ENCODE data around the gene OXSR1.

DNA sequence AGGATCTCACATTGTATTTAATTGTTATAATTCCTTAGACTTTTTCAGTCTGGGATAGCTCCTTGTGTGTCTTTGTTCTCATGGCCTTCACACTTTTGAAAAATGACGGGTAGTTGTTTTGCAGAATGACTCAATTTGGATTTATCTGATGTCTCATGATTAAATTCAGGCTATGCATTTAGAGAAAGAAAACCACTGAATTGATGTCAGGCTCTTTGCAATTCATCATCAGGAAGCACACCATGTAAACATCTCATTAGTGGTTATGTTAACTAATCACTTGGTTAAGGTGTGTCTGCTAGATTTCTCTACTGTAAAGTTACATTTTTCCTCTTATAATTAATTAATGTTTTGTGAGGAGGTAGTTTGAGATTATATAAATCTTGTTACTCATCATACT, 92.2 kb downstream of the OXSR1 start:
- TF ChIP-seq YY1 (IDR thresholded peaks at IDR 0.05; ENCODE audit: insufficient read depth, insufficient read length) (no peak), ZNF274 (IDR thresholded peaks at IDR 0.05; ENCODE audit: low read depth, low read length) (no peak)

All from NT2/D1 (cell line).